ENCODE results near the gene TARS3.

GRCh38 chr15:101676921-101677329, 47.3 kb downstream of the TARS3 start:
- TF ChIP-seq GATA2 (IDR thresholded peaks at IDR 0.05; ENCODE audit: low read depth, low read length) (no peak), GATA3 (IDR thresholded peaks at IDR 0.05; ENCODE audit: low read depth, low read length) (no peak)

All from SH-SY5Y (cell line).